Measurements from ENCODE around the gene CCNY.

The CCNY gene

GRCh38 chr10:35345383-35345742, 9.1 kb downstream of the CCNY start:
- 92 to 93% methylated on average over 5 of the region's 5 CpGs for WGBS, 2 experiments
- no peak overlapping the region for H3K27ac ChIP-seq (ENCODE audit: insufficient read depth, low read depth, low read length, poor library complexity, severe bottlenecking)
- H3K4me1 ChIP-seq (ENCODE audit: control insufficient read depth, insufficient read depth, low read length), result peaks cover 15% of the 10 kb centered on the region

GRCh38 chr10:35346248-35346647, 9.9 kb downstream of the CCNY start:
- peaks cover 15% of the 10 kb centered on the region for H3K4me1 ChIP-seq (ENCODE audit: control insufficient read depth, insufficient read depth, low read length)
- H3K4me3 ChIP-seq (ENCODE audit: insufficient read depth, low read depth, low read length), result no peak overlapping the region
- H3K9me3 ChIP-seq (ENCODE audit: control insufficient read depth, low read length), result no peaks in the 10 kb centered on the region
- no peaks in the 10 kb centered on the region for H3K36me3 ChIP-seq (ENCODE audit: control insufficient read depth, insufficient read depth, low read length)
- no peak overlapping the region for H3K27ac ChIP-seq (ENCODE audit: insufficient read depth, low read depth, low read length, poor library complexity, severe bottlenecking)
- H3K27me3 ChIP-seq (ENCODE audit: control insufficient read depth, insufficient read depth, low read length, poor library complexity, severe bottlenecking), result no peaks in the 10 kb centered on the region

More at GRCh38 chr10:35345383-35345742, 9.1 kb downstream of the CCNY start:
- H3K36me3 ChIP-seq (ENCODE audit: control insufficient read depth, insufficient read depth, low read length), result no peaks in the 10 kb centered on the region
- H3K4me3 ChIP-seq (ENCODE audit: insufficient read depth, low read depth, low read length), result no peak overlapping the region
- no peaks in the 10 kb centered on the region for H3K9me3 ChIP-seq (ENCODE audit: control insufficient read depth, low read length)
- H3K27me3 ChIP-seq (ENCODE audit: control insufficient read depth, insufficient read depth, low read length, poor library complexity, severe bottlenecking), result no peaks in the 10 kb centered on the region

GRCh38 chr10:35347121-35347562, 10.8 kb downstream of the CCNY start:
- Histone ChIP-seq H3K4me3 (ENCODE audit: insufficient read depth, low read depth, low read length) (no peak overlapping the region), H3K4me1 (ENCODE audit: control insufficient read depth, insufficient read depth, low read length) (peaks cover 15% of the 10 kb centered on the region), H3K27me3 (ENCODE audit: control insufficient read depth, insufficient read depth, low read length, poor library complexity, severe bottlenecking) (no peaks in the 10 kb centered on the region), H3K9me3 (ENCODE audit: control insufficient read depth, low read length) (no peaks in the 10 kb centered on the region), H3K36me3 (ENCODE audit: control insufficient read depth, insufficient read depth, low read length) (no peaks in the 10 kb centered on the region), H3K27ac (ENCODE audit: insufficient read depth, low read depth, low read length, poor library complexity, severe bottlenecking) (no peak overlapping the region)
- 85 to 86% methylated on average over 2 of the region's 2 CpGs for WGBS, 2 experiments

DNA sequence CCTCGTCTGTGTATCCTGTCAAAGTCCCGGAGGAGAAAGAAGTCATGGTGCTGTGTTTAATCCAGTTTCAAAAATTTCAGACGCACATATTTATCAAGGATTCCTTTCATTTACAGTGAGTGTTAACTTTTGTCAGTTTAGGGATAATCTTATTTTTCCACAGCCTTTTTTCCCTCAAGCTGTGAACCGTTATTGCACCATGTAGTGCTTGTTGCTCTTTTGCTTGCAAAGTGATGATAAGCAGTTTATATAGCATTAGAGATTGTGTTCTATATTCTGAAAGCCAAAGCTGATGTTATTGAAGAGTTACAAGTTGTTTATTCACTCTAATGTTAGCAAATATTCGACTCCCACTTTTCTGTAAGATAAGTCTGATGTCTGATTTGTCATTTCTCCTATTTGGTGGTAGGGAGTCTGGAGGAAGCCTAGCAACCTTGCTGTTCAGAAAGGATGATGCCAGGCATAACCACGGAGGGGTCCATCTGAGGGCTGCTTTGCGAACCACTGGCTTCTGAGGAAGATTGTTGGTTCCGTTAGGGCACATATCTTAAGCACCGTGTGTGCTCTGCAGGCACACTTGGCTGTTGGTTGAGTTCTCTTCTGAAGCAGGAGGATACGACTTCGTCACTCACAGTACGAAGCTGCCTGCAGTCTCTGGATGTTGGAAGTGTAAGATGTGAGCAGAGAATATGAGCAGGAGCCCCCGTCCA, 11.7 kb downstream of the CCNY start:
- Histone ChIP-seq H3K27me3 (ENCODE audit: control insufficient read depth, insufficient read depth, low read length, poor library complexity, severe bottlenecking) (no peaks in the 10 kb centered on the region), H3K36me3 (ENCODE audit: control insufficient read depth, insufficient read depth, low read length) (no peaks in the 10 kb centered on the region), H3K27ac (ENCODE audit: insufficient read depth, low read depth, low read length, poor library complexity, severe bottlenecking) (no peak overlapping the region), H3K9me3 (ENCODE audit: control insufficient read depth, low read length) (no peaks in the 10 kb centered on the region), H3K4me1 (ENCODE audit: control insufficient read depth, insufficient read depth, low read length) (peaks cover 15% of the 10 kb centered on the region), H3K4me3 (ENCODE audit: insufficient read depth, low read depth, low read length) (no peak overlapping the region)
- 93% methylated on average over 13 of the region's 13 CpGs for WGBS, 2 experiments

GRCh38 chr10:35348609-35349388, 12.5 kb downstream of the CCNY start:
- H3K4me1 ChIP-seq (ENCODE audit: control insufficient read depth, insufficient read depth, low read length), result peaks cover 15% of the 10 kb centered on the region
- WGBS, 2 experiments, result 94 to 95% methylated on average over 10 of the region's 10 CpGs

DNA sequence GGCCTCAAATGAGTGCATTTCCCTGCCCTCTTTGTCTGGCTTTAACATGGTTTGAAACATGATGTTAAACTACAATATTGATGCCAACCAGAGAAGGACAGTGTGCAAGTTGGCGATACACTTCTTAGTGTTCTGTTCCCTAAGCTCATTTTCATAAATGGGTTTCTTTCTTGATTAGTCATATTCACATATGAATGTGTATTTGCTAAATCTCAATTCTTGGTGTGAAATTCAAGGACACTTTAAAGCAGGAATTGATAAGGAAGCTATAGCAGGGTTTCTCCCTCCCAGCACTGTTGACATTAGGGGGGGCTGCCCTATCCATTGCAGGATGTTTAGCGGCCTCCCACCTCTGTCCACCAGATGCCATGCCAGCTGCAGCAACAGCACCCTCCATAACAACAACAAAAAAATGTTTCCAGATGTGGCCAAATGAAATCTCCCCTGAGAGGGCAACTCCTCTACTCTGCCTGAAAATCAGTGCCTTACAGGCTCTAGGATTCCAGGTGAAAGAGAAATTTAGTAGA, 13.1 kb downstream of the CCNY start:
- no peak overlapping the region for H3K27ac ChIP-seq (ENCODE audit: insufficient read depth, low read depth, low read length, poor library complexity, severe bottlenecking)
- no peaks in the 10 kb centered on the region for H3K36me3 ChIP-seq (ENCODE audit: control insufficient read depth, insufficient read depth, low read length)
- no peak overlapping the region for H3K4me3 ChIP-seq (ENCODE audit: insufficient read depth, low read depth, low read length)
- no peaks in the 10 kb centered on the region for H3K9me3 ChIP-seq (ENCODE audit: control insufficient read depth, low read length)
- peaks cover 15% of the 10 kb centered on the region for H3K4me1 ChIP-seq (ENCODE audit: control insufficient read depth, insufficient read depth, low read length)
- no peaks in the 10 kb centered on the region for H3K27me3 ChIP-seq (ENCODE audit: control insufficient read depth, insufficient read depth, low read length, poor library complexity, severe bottlenecking)
- WGBS, 2 experiments, result 85 to 88% methylated on average over 2 of the region's 2 CpGs

More at GRCh38 chr10:35348609-35349388, 12.5 kb downstream of the CCNY start:
- Histone ChIP-seq H3K4me3 (ENCODE audit: insufficient read depth, low read depth, low read length) (no peak overlapping the region), H3K27ac (ENCODE audit: insufficient read depth, low read depth, low read length, poor library complexity, severe bottlenecking) (no peak overlapping the region), H3K36me3 (ENCODE audit: control insufficient read depth, insufficient read depth, low read length) (no peaks in the 10 kb centered on the region), H3K27me3 (ENCODE audit: control insufficient read depth, insufficient read depth, low read length, poor library complexity, severe bottlenecking) (no peaks in the 10 kb centered on the region), H3K9me3 (ENCODE audit: control insufficient read depth, low read length) (no peaks in the 10 kb centered on the region)

DNA sequence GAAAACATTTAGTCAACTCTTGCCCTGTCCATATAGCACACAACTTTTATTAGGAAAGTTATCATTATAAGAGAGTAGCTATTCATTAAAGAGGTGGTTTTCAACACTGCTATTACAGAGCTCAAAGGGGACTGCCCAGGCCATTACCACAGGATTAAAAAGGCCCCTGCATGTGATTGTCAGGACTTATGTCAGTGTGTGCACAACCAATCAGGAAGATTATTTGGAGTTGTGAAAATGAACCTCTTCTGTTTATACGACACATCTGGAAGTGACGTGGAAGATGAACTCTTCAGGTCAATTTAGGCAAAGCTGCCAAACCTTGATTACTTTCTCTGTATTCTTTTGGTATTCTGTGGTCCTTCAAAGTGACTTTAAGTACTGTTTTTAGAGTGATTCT, 14.7 kb downstream of the CCNY start:
- Histone ChIP-seq H3K36me3 (ENCODE audit: control insufficient read depth, insufficient read depth, low read length) (no peaks in the 10 kb centered on the region), H3K27ac (ENCODE audit: insufficient read depth, low read depth, low read length, poor library complexity, severe bottlenecking) (no peak overlapping the region), H3K4me3 (ENCODE audit: insufficient read depth, low read depth, low read length) (no peak overlapping the region), H3K27me3 (ENCODE audit: control insufficient read depth, insufficient read depth, low read length, poor library complexity, severe bottlenecking) (no peaks in the 10 kb centered on the region), H3K4me1 (ENCODE audit: control insufficient read depth, insufficient read depth, low read length) (peaks cover 12% of the 10 kb centered on the region), H3K9me3 (ENCODE audit: control insufficient read depth, low read length) (no peaks in the 10 kb centered on the region)
- 92 to 95% methylated on average over 2 of the region's 2 CpGs for WGBS, 2 experiments

DNA sequence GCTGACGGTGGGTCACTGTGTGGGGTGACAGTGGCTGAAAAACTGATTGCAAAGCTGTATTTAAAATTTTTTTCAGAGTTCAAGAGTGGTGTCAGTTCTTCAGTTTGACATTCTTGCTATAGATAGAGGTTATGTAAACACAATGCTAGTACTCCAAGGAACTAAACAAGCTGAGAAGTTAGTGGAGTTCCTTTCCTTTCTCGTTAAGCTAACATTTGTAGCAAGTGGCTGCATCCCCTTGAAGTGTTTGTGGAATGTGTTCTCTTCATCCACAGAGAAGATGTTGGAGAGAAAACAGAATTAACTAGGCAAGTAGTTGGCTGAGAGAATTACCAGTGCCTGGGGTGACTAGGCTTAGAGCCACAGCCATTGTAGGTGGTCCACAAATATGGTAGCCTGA, 15.8 kb downstream of the CCNY start:
- no peaks in the 10 kb centered on the region for H3K9me3 ChIP-seq (ENCODE audit: control insufficient read depth, low read length)
- H3K27me3 ChIP-seq (ENCODE audit: control insufficient read depth, insufficient read depth, low read length, poor library complexity, severe bottlenecking), result no peaks in the 10 kb centered on the region
- H3K36me3 ChIP-seq (ENCODE audit: control insufficient read depth, insufficient read depth, low read length), result no peaks in the 10 kb centered on the region
- peaks cover 9% of the 10 kb centered on the region for H3K4me1 ChIP-seq (ENCODE audit: control insufficient read depth, insufficient read depth, low read length)
- H3K27ac ChIP-seq (ENCODE audit: insufficient read depth, low read depth, low read length, poor library complexity, severe bottlenecking), result no peak overlapping the region
- 93 to 94% methylated on average over 2 of the region's 2 CpGs for WGBS, 2 experiments
- H3K4me3 ChIP-seq (ENCODE audit: insufficient read depth, low read depth, low read length), result no peak overlapping the region

- no peak overlapping the region for H3K27ac ChIP-seq (ENCODE audit: insufficient read depth, low read depth, low read length, poor library complexity, severe bottlenecking)
- H3K9me3 ChIP-seq (ENCODE audit: control insufficient read depth, low read length), result no peaks in the 10 kb centered on the region
- H3K4me1 ChIP-seq (ENCODE audit: control insufficient read depth, insufficient read depth, low read length), result peaks cover 9% of the 10 kb centered on the region
- no peak overlapping the region for H3K4me3 ChIP-seq (ENCODE audit: insufficient read depth, low read depth, low read length)
- WGBS, 2 experiments, result 95 to 96% methylated on average over 7 of the region's 7 CpGs
- H3K36me3 ChIP-seq (ENCODE audit: control insufficient read depth, insufficient read depth, low read length), result no peaks in the 10 kb centered on the region
- no peaks in the 10 kb centered on the region for H3K27me3 ChIP-seq (ENCODE audit: control insufficient read depth, insufficient read depth, low read length, poor library complexity, severe bottlenecking)
These were observed 16.2 kb downstream of the CCNY start for GRCh38 chr10:35352512-35352911.

GRCh38 chr10:35353395-35353794, 17.1 kb downstream of the CCNY start:
- H3K27me3 ChIP-seq (ENCODE audit: control insufficient read depth, insufficient read depth, low read length, poor library complexity, severe bottlenecking), result no peaks in the 10 kb centered on the region
- no peaks in the 10 kb centered on the region for H3K9me3 ChIP-seq (ENCODE audit: control insufficient read depth, low read length)
- no peak overlapping the region for H3K27ac ChIP-seq (ENCODE audit: insufficient read depth, low read depth, low read length, poor library complexity, severe bottlenecking)
- H3K36me3 ChIP-seq (ENCODE audit: control insufficient read depth, insufficient read depth, low read length), result no peaks in the 10 kb centered on the region
- WGBS, 2 experiments, result 94 to 97% methylated on average over 2 of the region's 2 CpGs
- no peak overlapping the region for H3K4me3 ChIP-seq (ENCODE audit: insufficient read depth, low read depth, low read length)
- peaks cover 7% of the 10 kb centered on the region for H3K4me1 ChIP-seq (ENCODE audit: control insufficient read depth, insufficient read depth, low read length)
